RWPE2 (cell line): ENCODE measurements around the gene TUBAL3.

ENCODE experiments used
- ATAC-seq: fragments of 200-7000 bp; cut with Tn5 transposase; 3 replicates; pipeline ENCODE4 v1.9.1; 2021; ENCODE audit warnings: low read depth
- DNase-seq: peaks from one replicate; pipeline ENCODE4 v3.0.0-alpha.2; 2020; ENCODE audit warnings: low spot score
- H3K27ac ChIP-seq: fragments of 450-650 bp; 2 replicates; pipeline ENCODE4 v1.5.1; 2017; ENCODE audit warnings: mild to moderate bottlenecking; ENCODE audit not compliant: poor library complexity, severe bottlenecking
- H3K27me3 ChIP-seq: fragments of 250-450 bp; sonication (Bioruptor Pico); 2 replicates; pipeline ENCODE4 v1.5.1; 2021; ENCODE audit warnings: mild to moderate bottlenecking, moderate library complexity; ENCODE audit not compliant: insufficient read depth, poor library complexity, severe bottlenecking
- H3K36me3 ChIP-seq: fragments of 250-450 bp; sonication (Bioruptor Pico); 2 replicates; pipeline ENCODE4 v1.5.1; 2020; ENCODE audit warnings: low read depth, mild to moderate bottlenecking, moderate library complexity
- H3K4me1 ChIP-seq: fragments of 250-450 bp; sonication (Bioruptor Pico); 2 replicates; pipeline ENCODE4 v1.5.1; 2021; ENCODE audit warnings: mild to moderate bottlenecking, moderate library complexity; ENCODE audit not compliant: insufficient read depth, poor library complexity, severe bottlenecking
- H3K4me3 ChIP-seq: fragments of 250-450 bp; sonication (Bioruptor Pico); 2 replicates; pipeline ENCODE4 v1.5.1; 2021; ENCODE audit warnings: mild to moderate bottlenecking, moderate library complexity; ENCODE audit not compliant: severe bottlenecking
- H3K9me3 ChIP-seq: fragments of 250-450 bp; sonication (Bioruptor Pico); 2 replicates; pipeline ENCODE4 v1.5.1; 2021; ENCODE audit warnings: mild to moderate bottlenecking, moderate library complexity; ENCODE audit not compliant: severe bottlenecking
- CTCF ChIP-seq: fragments of 450-650 bp; IDR thresholded peaks from one replicate; pipeline ENCODE4 v1.5.1; 2017; ENCODE audit warnings: mild to moderate bottlenecking, moderate library complexity; ENCODE audit not compliant: poor library complexity, severe bottlenecking

TUBAL3 gene

GRCh38 chr10:5361966-5362365 is 42.7 kb downstream of the TUBAL3 start:
- H3K36me3 ChIP-seq, result no peaks in the 10 kb centered on the region
- H3K27me3 ChIP-seq, result peaks cover 20% of the 10 kb centered on the region
- no peaks in the 10 kb centered on the region for H3K4me1 ChIP-seq
- DNase-seq (no peak), ATAC-seq (no peak)
- TF ChIP-seq CTCF, result no peak
- H3K4me3 ChIP-seq, result no peak overlapping the region
- H3K27ac ChIP-seq, result no peak overlapping the region
- no peaks in the 10 kb centered on the region for H3K9me3 ChIP-seq

- Histone ChIP-seq H3K4me3 (no peak overlapping the region), H3K27me3 (peaks cover 12% of the 10 kb centered on the region), H3K9me3 (no peaks in the 10 kb centered on the region), H3K36me3 (no peaks in the 10 kb centered on the region), H3K4me1 (no peaks in the 10 kb centered on the region), H3K27ac (no peak overlapping the region)
- DNase-seq (no peak), ATAC-seq (no peak)
- no peak for TF ChIP-seq CTCF
Measured at GRCh38 chr10:5360318-5360915, 44.2 kb downstream of the TUBAL3 start.

GRCh38 chr10:5356302-5356763 is 48.3 kb downstream of the TUBAL3 start:
- TF ChIP-seq CTCF, result no peak
- Histone ChIP-seq H3K27ac (no peak overlapping the region), H3K4me1 (no peaks in the 10 kb centered on the region), H3K27me3 (no peaks in the 10 kb centered on the region), H3K9me3 (no peaks in the 10 kb centered on the region), H3K4me3 (no peak overlapping the region), H3K36me3 (no peaks in the 10 kb centered on the region)
- no peak for DNase-seq
- ATAC-seq, result no peak

GRCh38 chr10:5355594-5356301 is 48.9 kb downstream of the TUBAL3 start:
- Histone ChIP-seq H3K4me3 (no peak overlapping the region), H3K27me3 (no peaks in the 10 kb centered on the region), H3K4me1 (no peaks in the 10 kb centered on the region), H3K36me3 (no peaks in the 10 kb centered on the region), H3K9me3 (no peaks in the 10 kb centered on the region), H3K27ac (no peak overlapping the region)
- ATAC-seq (no peak), DNase-seq (no peak)
- no peak for TF ChIP-seq CTCF

- no peak for DNase-seq
- no peak for TF ChIP-seq CTCF
Measured at GRCh38 chr10:5354068-5354467, 50.6 kb downstream of the TUBAL3 start.

More at GRCh38 chr10:5354068-5354467, 50.6 kb downstream of the TUBAL3 start:
- H3K27ac ChIP-seq, result no peak overlapping the region
- ATAC-seq, result no peak
- no peaks in the 10 kb centered on the region for H3K36me3 ChIP-seq
- no peaks in the 10 kb centered on the region for H3K9me3 ChIP-seq
- H3K4me3 ChIP-seq, result no peak overlapping the region
- H3K4me1 ChIP-seq, result no peaks in the 10 kb centered on the region
- no peaks in the 10 kb centered on the region for H3K27me3 ChIP-seq
